GM19043 (cell line): ENCODE results near the gene TRIM17.
A peak's percentile ranks its signal among the peaks of the same experiment; 100 is the strongest.

Source experiments
- ATAC-seq: cut with Tn5 transposase; IDR thresholded peaks from one replicate; pipeline ENCODE4 v1.9.1; 2021; ENCODE audit warnings: low read depth; ENCODE audit not compliant: unreplicated experiment

The TRIM17 gene, protein sequence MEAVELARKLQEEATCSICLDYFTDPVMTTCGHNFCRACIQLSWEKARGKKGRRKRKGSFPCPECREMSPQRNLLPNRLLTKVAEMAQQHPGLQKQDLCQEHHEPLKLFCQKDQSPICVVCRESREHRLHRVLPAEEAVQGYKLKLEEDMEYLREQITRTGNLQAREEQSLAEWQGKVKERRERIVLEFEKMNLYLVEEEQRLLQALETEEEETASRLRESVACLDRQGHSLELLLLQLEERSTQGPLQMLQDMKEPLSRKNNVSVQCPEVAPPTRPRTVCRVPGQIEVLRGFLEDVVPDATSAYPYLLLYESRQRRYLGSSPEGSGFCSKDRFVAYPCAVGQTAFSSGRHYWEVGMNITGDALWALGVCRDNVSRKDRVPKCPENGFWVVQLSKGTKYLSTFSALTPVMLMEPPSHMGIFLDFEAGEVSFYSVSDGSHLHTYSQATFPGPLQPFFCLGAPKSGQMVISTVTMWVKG

GRCh38 chr1:228416217-228416933 lies at the start of gene TRIM17:
Gene TRIM17 (minus strand): TSS chr1:228416861. CDS start chr1:228415072, 1,789 bp downstream.
- no peak for ATAC-seq

DNA sequence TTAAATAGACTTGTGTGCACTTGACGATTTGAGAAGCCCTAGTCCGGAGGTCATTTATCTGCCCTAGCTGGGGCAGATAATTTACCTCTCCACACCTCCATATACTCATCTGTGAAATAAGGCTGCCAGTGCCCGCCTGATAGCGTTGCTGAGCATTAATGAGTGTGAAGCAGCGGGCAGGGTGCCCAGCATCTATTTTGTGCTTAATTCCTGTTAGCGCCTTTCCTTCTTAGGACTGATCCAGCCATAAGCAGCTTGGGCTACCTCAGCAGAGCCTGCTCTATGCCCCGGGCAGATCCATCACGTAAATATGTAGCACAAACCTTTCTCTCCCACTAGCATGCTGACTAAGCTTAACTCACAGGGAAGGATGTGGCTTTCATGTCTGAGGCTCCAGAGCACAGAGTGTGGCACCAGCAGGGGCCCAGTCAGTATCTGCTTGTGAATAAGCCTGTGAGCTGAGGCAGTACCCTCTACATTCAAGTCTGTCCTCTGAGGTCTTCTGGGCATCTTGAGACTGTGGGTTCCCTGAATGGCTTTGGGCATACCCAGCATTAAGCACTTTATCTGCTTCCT lies 49.0 kb upstream of the TRIM17 start:
- no peak for ATAC-seq

DNA sequence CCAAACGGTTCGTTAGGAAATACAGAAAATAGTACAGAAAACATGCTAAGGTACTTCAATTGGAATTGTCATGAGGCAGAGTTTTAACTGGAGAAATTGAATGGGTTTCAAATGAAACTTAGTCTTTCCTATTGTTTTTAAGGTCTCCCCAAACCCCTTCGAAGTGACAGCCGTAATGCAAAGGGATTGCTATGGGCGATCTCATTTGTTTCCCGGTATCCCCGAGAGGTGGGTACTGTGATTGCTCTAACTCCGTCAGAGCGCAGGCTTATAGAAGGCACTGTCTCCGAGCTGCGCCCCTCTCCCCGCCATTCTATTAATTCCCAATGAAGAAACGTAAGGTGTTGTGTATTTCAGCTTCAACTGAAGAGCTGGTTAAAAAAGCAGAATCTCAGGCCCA lies 48.5 kb upstream of the TRIM17 start:
- ATAC-seq, result no peak

- ATAC-seq, result peak; percentile 69
These were observed 47.9 kb upstream of the TRIM17 start for GRCh38 chr1:228464487-228464983.

- peak; percentile 42 for ATAC-seq
These were observed 47.1 kb upstream of the TRIM17 start for GRCh38 chr1:228463559-228464455.

DNA sequence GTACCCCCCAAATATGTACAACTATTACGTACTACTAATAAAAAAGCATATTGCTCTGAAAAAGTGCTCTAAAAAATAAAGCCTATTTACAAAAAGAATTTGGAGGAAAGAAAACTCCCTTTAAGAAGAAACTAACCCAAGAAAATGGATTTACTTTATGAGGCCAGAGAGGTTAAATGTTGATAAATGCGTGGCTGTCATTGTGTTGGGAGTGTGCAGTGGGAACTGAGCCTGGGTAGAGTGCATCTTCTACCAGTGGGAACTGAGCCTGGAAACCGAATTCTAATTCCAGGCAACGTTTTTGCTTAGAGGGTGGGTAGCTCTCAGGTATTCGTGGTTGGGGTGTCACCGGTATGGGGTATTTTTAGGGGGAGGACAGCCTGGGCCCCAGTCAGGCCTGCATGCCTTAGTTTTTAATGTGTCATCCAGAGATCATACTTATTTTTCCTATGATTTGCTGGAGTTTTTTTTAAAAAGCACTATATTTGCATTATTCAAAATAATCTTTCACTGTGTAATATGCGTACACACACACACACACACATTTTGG lies 46.4 kb upstream of the TRIM17 start:
- no peak for ATAC-seq

DNA sequence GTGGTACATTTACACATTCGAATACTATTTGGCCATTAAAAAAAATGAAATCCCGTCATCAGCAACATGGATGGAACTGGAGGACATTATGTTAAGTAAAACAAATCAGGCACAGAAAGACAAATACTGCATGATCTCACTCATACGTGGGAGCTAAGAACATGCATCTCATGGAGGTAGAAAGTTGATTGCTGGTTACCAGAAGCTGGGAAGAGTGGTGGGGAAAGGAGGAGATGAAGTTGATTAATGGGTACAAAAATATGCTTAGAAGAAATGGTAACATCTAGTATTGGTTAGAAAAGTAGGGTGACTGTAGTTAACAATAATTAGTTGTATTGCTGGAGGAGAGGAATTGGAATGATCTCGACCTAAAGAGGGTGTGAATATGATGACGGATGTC lies 45.9 kb upstream of the TRIM17 start:
- no peak for ATAC-seq

DNA sequence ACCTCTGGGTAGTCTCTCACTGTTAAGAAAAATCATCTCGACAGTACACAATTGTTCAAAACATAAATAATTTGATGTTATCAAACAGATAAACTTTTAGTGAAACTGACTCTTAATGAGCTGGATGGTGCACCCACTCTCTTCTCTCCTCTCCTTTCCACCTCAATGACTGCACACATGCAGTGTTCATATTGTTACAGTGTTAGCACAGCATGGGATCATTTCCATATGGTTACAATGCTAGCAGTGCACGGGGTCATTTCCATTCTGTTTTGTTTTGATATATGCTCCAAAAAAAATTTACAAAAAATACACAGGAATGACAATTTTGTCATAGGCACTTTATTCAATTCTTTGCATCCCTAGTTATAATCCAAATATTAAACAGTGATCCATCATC lies 44.2 kb upstream of the TRIM17 start:
- ATAC-seq, result no peak

DNA sequence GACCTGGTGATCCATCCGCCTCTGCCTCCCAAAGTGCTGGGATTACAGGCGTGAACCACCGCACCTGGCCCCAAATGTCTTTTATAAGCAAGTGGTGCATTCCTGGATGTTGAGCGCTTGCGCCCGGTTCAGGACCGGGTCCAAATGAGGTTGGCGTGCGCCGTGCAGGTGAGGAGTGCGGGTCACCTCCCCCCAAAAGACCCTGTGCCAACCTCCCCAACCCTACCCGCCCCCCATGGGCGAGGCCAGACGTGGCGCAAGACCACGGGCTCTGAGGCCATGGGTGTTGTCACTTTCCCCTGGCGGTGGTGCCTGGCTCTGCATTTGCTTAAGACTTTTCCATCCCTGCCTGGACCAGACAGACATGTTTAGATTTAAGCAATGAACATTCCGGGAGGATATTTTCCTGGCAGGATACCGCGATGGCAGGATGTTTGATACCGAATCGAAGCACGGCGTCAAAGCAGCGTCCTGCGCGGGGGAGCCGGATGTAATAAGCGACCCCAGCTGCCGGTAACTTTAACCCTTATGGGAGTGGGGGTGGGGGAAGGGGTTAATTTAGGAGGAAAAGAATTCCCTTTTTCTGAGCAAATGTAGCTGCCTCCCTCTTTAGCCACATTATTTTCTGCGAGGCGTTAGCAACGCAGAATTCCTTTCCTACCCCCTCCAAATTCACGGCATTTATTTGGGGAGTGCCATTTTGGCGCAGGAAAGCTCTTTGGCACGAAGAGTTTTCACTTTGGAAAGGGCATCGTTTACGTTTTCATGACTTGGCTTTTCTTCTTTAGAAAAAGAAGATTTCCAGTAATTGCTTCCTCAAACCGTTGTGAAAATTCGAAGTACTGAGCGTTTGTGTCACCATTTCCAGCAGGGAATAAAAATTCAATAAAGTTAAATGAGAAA lies 42.7 kb upstream of the TRIM17 start:
- ATAC-seq, result no peak

DNA sequence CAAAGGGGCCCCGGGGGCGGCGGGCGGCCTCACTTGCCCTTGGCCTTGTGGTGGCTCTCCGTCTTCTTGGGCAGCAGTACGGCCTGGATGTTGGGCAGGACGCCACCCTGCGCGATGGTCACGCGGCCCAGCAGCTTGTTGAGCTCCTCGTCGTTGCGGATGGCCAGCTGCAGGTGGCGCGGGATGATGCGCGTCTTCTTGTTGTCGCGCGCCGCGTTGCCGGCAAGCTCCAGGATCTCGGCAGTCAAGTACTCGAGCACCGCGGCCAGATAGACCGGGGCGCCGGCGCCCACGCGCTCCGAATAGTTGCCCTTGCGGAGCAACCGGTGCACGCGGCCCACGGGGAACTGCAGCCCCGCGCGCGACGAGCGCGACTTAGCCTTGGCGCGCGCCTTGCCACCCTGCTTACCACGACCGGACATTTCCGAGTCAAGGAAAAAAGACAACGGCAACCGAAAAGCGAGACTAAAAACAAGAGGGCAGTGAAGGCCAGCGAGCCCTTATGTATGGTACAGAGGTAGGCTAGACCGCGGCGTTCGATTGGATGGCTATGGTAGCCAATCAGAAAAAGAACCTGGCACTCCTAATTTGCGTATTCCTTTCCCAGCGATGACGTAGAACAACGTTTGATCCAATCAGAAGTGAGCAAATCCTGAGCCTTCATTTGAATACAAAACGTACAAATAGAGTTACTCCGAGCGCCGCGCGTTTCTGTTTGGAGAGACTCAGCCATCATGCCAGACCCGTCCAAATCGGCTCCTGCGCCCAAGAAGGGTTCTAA lies 40.9 kb upstream of the TRIM17 start:
- peak; percentile 89 for ATAC-seq

DNA sequence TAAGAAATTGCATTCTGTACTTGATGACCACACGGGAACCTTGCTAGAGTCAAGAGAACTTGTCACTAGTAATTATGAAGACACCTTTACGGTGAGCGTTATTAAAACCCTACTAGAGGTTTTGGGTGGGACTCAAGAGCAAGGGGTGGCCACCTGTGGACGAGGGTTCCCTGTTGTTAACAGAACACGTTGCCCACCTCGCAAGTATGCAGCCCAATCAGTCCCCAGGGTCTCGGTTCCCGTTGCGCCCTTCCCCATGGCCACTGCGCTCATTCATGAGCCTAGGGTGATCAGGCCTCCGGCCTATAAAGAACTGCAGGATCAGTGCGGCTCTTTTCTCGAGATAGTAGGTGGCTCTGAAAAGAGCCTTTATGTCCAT lies 40.3 kb upstream of the TRIM17 start:
- ATAC-seq, result peak; percentile 2

DNA sequence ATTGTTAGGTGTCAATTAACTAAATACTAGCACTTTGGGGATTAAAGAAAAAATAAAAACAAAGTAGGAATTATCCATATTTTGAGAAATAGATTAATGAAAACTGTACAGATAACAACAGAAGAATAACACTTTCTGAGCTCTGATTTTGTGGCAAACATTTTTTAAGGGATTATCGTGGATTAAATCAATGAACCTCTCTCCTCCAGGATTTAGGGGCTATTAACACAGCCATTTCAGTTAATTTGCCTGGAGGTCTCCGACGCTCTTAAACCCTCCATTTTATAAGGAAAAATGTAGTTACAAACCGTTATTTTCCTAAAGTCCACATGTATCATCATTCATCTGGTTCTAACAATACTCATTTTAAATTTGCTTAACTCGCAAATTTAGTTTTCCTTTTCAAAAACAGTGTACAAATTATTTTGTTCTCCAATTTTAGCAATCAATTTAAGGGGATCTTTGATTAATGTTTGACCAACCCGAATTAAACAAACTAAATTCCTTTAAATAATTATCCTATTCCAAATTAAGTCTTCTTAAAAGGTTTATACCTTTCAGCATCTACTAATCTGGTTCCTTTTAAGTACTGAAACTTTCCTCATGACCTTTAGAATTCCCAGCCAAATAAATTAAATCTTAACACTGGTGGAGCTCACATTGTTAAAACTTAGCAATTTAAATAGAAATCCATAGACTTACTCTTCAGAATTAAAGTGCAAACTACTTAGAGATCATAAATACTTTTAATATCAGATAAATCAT lies 39.8 kb upstream of the TRIM17 start:
- no peak for ATAC-seq

- no peak for ATAC-seq
These were observed 39.1 kb upstream of the TRIM17 start for GRCh38 chr1:228455715-228456114.

DNA sequence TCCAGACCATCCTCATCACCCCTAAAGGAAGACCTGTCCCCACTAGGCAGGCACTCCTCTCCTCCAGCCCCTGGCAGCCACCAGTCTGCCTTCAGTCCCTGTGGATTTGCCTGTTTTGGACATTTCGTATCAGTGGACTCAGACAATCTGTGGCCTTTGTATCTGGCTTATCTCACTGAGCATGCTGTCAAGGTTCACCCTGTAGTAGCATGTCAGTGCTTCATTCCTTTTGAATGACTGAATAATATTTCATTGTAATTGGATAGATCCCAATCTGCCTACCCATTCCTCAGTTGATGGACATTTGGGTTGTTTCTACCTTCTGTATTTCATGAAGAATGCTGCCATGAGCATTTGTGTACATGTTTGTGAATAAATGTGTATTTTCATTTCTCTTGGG lies 37.6 kb upstream of the TRIM17 start:
- no peak for ATAC-seq

DNA sequence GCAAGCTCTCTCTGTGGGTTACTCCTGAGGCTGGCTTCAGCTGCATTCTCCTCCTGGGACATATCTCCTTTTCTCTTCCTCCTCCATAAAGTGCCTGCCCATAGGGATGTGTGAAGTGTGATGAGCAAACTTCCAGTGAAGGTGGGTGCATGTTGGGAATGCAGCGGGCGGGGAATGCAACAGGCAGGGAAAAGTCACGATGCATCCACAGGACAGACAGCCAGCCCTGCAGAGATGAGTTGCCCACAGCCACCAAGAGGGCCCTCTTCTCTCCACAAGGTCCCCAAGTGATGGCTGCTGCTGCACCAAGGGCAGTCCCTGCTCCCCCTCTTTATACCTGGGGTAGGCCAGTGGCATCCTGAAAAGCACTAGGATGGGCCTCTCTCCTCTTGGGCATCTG lies 37.0 kb upstream of the TRIM17 start:
- ATAC-seq, result no peak

- ATAC-seq, result no peak
These were observed 36.4 kb upstream of the TRIM17 start for GRCh38 chr1:228453022-228453560.
